Stimulated activated CD4-positive, alpha-beta T cell treated with anti-CD3 and anti-CD28 coated beads, Interleukin-15, amount 100 ng/mL, for 24 hours (primary cell): ENCODE results near the gene TMEM221.

Experiments
- DNase-seq: peaks from one replicate; pipeline ENCODE4 v3.0.0-alpha.2; 2020

TMEM221 gene

GRCh38 chr19:17436874-17437267, 11.6 kb downstream of the TMEM221 start:
- DNase-seq, result no peak

DNA sequence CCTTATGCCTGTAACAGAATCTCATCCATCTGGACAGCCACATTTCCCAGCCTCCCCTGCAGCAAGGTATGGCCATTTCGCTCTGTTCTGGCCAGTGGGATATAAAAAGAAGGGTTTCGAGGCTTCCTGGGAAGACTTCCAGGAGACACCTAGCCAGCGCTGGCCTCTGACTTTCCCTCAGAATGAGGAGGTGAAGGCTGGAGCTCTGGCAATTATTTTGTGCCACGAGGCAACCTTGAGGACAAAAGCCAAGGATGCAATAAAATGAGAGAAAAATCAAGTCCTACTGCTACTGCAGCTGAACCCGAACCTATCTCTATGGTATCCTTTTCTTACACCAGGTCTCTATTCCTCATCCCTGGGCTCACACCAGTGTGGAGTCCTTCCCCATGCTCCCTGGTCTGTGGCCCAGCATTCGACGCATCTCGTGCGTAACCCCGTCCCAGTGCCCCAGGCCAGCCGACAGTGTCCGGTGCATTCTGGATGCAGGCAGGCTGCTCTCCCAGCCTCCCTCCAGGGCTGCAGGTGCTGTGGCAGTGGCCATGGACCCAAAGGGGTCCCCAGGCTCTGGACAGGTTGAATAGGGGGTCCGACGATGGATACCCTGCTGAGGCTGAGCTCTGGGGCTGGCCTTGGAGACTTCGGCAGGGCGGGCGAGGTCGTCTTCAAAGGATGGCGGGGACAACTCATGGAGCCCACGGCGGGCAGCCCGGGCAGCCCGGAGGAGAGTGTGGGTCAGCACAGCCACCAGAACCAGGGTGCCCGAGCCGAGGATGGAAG, 12.2 kb downstream of the TMEM221 start:
- no peak for DNase-seq

GRCh38 chr19:17435218-17435617, 13.2 kb downstream of the TMEM221 start:
- no peak for DNase-seq

DNA sequence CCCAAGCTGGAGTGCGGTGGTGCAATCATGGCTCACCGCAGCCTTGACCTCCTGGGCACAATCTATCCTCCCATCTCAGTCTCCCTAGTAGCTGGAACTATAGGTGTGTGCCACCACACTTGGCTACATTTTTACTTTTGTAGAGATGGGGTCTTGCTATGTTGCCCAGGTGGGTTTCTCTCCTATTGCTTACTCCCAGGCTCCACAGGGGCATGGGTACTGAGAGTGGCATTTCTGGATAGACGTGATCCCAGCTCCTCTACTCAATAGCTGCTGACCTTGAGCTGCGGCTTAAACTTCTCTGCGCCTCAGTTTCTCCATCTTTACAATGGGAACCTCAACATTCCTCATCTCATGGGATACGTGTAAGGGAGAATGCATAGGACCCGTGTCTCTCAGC, 17.1 kb downstream of the TMEM221 start:
- no peak for DNase-seq

DNA sequence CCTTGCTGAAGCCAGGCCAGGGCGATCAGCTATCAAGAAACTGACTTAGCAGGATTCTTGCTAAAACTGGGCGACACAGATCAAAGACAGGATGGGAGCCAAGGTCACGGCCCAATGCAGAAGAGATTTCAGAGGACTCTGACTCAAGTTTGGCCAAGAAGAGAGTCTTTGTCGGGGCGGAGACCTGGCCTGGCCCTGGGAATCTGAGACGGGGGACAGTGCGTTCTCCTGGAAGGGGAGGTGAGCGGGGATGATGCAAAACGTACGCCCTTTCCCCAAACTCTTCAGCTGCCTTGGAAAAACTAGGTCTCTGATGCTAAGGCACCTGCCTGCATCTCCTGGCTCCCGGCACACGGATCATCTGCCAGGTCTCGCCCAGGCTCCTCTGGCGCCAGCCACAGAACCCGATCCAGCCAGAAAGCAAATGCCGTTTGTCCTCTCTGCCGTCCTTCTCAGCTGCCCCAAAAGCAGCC, 18.8 kb downstream of the TMEM221 start:
- no peak for DNase-seq

- peak; percentile 54 for DNase-seq
Measured at GRCh38 chr19:17424743-17425365, 23.6 kb downstream of the TMEM221 start.

- no peak for DNase-seq
Measured at GRCh38 chr19:17423429-17424208, 24.8 kb downstream of the TMEM221 start.

GRCh38 chr19:17421942-17422341, 26.5 kb downstream of the TMEM221 start:
- no peak for DNase-seq

GRCh38 chr19:17420475-17420924, 28.0 kb downstream of the TMEM221 start:
- DNase-seq, result peak; percentile 52

DNA sequence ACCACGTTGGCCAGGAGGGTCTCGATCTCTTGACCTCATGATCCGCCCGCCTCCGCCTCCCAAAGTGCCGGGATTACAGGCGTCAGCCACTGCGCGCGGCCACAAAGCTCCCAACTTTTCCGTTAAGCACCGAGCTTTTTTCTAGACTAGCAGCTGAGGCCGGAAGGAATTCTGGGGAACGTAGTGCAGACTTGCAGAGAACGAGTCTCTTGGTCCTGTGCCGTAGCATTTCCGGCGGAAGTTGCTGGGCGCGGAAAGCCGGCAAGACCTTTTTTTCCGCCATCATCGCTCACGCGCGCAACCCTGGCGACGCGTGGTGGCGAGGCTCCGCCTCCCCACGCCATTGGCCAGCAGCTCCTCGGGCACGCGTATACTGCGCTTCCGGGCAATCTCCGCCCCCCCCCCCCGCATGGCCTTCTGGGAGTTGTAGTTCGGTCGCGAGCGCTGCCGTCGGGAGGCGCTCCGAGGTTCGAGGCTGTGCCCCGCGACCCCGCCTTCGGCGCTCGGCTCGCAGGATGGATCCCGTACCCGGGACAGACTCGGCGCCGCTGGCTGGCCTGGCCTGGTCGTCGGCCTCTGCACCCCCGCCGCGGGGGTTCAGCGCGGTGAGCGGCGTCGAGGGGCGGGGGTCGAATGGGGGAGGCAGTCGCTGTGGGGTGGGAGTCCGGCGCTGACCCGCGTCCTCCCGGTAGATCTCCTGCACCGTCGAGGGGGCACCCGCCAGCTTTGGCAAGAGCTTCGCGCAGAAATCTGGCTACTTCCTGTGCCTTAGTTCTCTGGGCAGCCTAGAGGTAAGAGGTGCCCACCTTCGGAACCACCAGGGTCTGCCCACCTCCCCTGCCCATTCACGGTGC, 28.6 kb downstream of the TMEM221 start, which contains the start of gene MVB12A:
Gene MVB12A (plus strand): TSS at position 427 of the 854 bp plus-strand sequence. CDS start 89 bp downstream, at position 516.
- peak; percentile 97 for DNase-seq

GRCh38 chr19:17419154-17419620, 29.3 kb downstream of the TMEM221 start:
- DNase-seq, result no peak

DNA sequence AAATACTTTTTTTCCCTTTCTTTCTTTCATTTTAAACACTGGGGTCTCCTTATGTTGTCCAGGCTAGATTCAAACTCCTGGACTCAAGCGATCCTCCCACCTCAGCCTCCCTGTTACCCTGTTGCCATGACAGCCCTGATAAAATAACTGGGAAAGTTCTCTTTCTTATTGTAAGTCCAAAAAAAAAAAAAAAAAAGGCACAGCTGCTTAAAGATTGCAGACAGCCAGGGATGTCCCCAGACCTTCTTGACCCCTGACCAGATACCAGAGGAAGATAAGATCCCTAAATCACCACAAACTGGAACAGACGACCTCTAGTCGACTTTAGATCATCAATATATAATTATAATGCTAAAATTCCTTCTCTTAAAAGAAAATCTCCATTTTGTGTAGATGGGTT, 29.8 kb downstream of the TMEM221 start:
- DNase-seq, result no peak

GRCh38 chr19:17415121-17415520, 33.3 kb downstream of the TMEM221 start:
- no peak for DNase-seq

DNA sequence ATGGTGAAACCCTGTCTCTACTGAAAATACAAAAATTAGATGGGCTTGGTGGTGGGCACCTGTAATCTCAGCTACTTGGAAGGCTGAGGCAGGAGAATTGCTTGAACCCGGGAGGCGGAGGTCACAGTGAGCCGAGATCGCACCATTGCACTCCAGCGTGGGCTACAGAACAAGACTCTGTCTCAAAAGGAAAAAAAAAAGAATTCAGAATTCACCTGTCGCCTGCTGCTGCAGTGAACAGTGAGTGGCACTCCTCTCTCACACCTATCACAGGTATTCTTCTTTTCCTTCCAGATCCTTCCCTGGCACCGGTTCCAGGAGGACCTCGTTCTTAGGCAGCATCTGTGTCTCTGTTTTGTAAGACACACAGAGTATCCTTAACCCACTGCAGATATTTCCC, 34.4 kb downstream of the TMEM221 start:
- no peak for DNase-seq

DNA sequence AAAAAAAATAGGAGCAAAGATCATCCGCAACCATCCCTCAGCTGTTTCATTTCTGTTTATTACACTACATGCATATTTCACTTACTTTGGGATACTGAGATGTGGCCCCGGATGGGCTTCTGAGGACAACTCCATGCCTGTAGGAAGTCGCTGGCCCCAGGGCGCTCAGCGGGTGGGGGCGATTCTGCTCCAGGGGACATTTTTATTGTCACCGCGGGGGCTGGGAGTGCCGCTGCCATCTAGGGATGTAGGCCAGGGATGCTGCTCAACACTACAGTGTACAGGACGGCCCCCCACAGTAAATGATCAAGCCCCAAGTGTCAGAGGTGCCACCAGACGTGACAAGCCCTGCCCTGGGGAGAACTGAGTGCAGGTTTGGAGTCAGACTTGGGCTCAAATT, 36.7 kb downstream of the TMEM221 start:
- DNase-seq, result no peak

DNA sequence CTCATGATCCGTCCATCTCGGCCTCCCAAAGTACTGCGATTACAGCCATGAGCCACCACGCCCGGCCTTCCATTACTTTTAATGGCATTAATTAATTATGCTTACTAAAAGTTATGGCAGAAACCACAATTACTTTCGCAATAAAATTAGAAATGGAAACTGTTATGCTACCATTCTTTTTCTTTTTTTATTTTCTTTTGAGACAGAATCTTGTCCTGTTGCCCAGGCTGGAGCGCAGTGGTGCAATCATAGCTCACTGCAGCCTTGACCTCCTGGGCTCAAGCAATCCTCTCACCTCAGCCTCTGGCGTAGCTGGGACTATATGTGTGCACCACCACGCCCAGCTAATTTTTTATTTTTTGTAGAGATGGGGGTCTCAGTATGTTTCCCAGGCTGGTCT, 38.5 kb downstream of the TMEM221 start:
- no peak for DNase-seq

GRCh38 chr19:17406887-17407196, 41.6 kb downstream of the TMEM221 start:
- no peak for DNase-seq

DNA sequence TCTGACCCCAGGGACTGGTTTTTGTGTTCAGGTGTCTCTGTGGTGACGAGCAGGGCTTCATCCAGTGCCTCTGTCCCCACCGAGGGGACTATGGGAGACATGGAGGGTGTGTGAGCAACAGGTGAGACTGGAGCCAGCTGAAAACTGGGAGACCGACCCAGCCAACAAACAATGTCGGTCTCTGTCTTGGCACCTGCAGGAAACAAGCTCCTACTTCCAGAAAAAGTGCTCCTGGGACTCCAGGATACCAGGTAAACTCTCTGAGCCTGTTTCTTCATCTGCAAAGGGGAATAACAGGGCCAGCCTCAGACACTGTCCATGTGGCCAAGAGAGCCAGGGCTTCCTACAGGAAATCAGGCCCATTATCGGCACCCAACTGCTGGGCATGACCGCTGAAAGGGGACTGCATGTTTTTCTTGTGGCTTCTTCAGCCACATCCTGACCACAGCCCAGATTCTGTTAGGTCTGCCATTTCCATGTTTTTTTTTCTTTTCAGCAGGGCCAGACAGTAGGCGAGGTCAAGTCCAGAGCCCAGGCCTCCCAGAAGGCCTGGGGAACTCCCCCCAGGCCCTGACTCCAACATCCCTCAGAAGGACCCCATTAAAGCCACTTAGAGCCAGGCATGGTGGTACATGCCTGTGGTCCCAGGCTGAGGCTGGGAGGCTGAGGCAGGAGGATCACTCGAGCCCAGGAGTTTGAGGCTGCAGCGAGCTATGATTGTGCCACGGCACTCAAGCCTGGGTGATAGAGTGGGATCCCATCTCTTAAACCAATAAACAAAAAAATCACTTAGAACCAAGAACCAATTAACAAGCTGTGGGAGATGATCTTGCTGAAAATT, 42.2 kb downstream of the TMEM221 start:
- DNase-seq, result no peak

DNA sequence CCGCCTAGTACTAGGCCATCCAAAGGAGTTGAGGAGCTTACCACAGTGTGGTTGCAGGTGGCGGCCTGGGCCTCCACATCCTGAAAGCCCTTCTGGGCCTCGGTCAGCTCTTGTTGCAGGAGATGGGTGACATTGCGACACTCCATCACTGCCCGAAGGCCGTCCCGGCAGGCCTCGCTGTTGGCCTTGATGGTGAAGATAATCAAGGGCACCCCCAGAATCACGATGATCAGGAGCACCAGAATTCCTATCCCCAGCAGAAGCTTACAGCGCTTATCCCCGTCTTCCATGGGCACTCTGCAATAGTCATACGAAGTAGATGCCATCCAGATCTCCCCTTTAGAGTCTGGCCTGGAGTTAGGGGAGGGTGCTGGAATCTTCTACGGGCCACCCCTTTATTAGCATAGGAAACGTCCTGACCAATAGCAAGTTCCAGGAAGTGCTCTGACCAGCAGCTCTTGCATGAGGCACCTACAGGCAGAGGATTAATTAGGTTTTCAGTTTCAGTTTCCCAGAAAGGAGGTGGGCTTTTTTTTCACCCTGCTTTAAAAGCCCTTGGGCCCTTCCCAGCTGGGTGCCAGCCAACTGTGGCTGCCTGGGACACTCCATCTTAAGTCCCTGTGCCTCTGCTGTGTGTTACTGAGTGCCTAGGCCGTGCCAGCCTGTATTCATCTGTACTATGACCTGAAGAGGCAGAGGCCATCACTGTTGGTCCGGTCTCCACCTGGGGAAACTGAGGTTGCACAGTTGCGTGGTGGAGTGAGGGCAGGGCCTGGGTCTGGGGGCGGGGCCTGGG, 43.0 kb downstream of the TMEM221 start, which contains the start of gene BST2:
Gene BST2 (minus strand): TSS at position 381 of the 796 bp plus-strand sequence. CDS start 55 bp downstream, at position 326.
- peak; percentile 67 for DNase-seq

GRCh38 chr19:17404621-17405249, 43.7 kb downstream of the TMEM221 start:
- no peak for DNase-seq
